ENCODE results near the gene PCTP. TPM values are rescaled to one million over a fixed set of nuclear protein-coding genes. Genes with fewer than 3 reads are reported as not detected.

PCTP gene
- polyA plus RNA-seq, 3 donors from 2014 or later, result 8.9 to 17.3 (median 11.6) TPM

- Mint-ChIP-seq H3K4me3 (no peak overlapping the region), H3K4me1 (no peaks in the 10 kb centered on the region), H3K9me3 (peaks cover 0 to 8% (median 2%) of the 10 kb centered on the region in 6 donors), H3K27ac (no peak overlapping the region), H3K36me3 (no peaks in the 10 kb centered on the region), H3K27me3 (ENCODE audit: low read depth in 3 of 3) (peaks cover 0 to 5% (median 1%) of the 10 kb centered on the region in 3 donors)
- DNase-seq, result no peak
These were observed 63.5 kb downstream of the PCTP start for GRCh38 chr17:55814377-55814776.

GRCh38 chr17:55816532-55817396 is 65.9 kb downstream of the PCTP start:
- H3K9me3 Mint-ChIP-seq, result peaks cover 0 to 15% (median 4%) of the 10 kb centered on the region in 6 donors
- H3K27me3 Mint-ChIP-seq (ENCODE audit: low read depth in 3 of 3), result peaks cover 0 to 5% (median 0%) of the 10 kb centered on the region in 3 donors
- no peak for DNase-seq
- H3K27ac Mint-ChIP-seq, result no peak overlapping the region
- H3K4me3 Mint-ChIP-seq, result no peak overlapping the region
- no peaks in the 10 kb centered on the region for H3K36me3 Mint-ChIP-seq
- no peaks in the 10 kb centered on the region for H3K4me1 Mint-ChIP-seq

GRCh38 chr17:55817397-55817709 is 66.5 kb downstream of the PCTP start:
- Mint-ChIP-seq H3K36me3 (no peaks in the 10 kb centered on the region), H3K4me3 (no peak overlapping the region), H3K27ac (no peak overlapping the region), H3K27me3 (ENCODE audit: low read depth in 3 of 3) (peaks cover 0 to 5% (median 0%) of the 10 kb centered on the region in 3 donors), H3K4me1 (no peaks in the 10 kb centered on the region), H3K9me3 (peaks cover 0 to 15% (median 4%) of the 10 kb centered on the region in 6 donors)
- DNase-seq, result no peak

GRCh38 chr17:55818026-55818425 is 67.2 kb downstream of the PCTP start:
- Mint-ChIP-seq H3K27ac (no peak overlapping the region), H3K4me1 (no peaks in the 10 kb centered on the region), H3K9me3 (peaks cover 0 to 15% (median 4%) of the 10 kb centered on the region in 6 donors), H3K27me3 (ENCODE audit: low read depth in 3 of 3) (peaks cover 0 to 5% (median 0%) of the 10 kb centered on the region in 3 donors), H3K4me3 (no peak overlapping the region), H3K36me3 (no peaks in the 10 kb centered on the region)
- no peak for DNase-seq

GRCh38 chr17:55818451-55819375 is 67.9 kb downstream of the PCTP start:
- Mint-ChIP-seq H3K36me3 (no peaks in the 10 kb centered on the region), H3K27me3 (ENCODE audit: low read depth in 3 of 3) (peaks cover 0 to 5% (median 0%) of the 10 kb centered on the region in 3 donors), H3K27ac (no peak overlapping the region), H3K4me1 (no peaks in the 10 kb centered on the region), H3K4me3 (no peak overlapping the region), H3K9me3 (peaks cover 0 to 15% (median 4%) of the 10 kb centered on the region in 6 donors)
- DNase-seq, result no peak

- DNase-seq, result no peak
- no peak overlapping the region for H3K27ac Mint-ChIP-seq
- peaks cover under 1 to 15% (median 4%) of the 10 kb centered on the region in 6 donors for H3K9me3 Mint-ChIP-seq
- H3K27me3 Mint-ChIP-seq (ENCODE audit: low read depth in 3 of 3), result peaks cover 0 to 5% (median 0%) of the 10 kb centered on the region in 3 donors
- H3K36me3 Mint-ChIP-seq, result no peaks in the 10 kb centered on the region
- no peaks in the 10 kb centered on the region for H3K4me1 Mint-ChIP-seq
- no peak overlapping the region for H3K4me3 Mint-ChIP-seq
These were observed 69.8 kb downstream of the PCTP start for GRCh38 chr17:55820675-55821074.

GRCh38 chr17:55822028-55822427 is 71.2 kb downstream of the PCTP start:
- Mint-ChIP-seq H3K4me3 (no peak overlapping the region), H3K4me1 (no peaks in the 10 kb centered on the region), H3K9me3 (peaks cover 1 to 15% (median 4%) of the 10 kb centered on the region in 6 donors), H3K36me3 (no peaks in the 10 kb centered on the region), H3K27ac (no peak overlapping the region), H3K27me3 (ENCODE audit: low read depth in 3 of 3) (peaks cover 0 to 4% (median 0%) of the 10 kb centered on the region in 3 donors)
- DNase-seq, result no peak

- H3K27me3 Mint-ChIP-seq (ENCODE audit: low read depth in 3 of 3), result peaks cover 0 to 3% (median 0%) of the 10 kb centered on the region in 3 donors
- H3K4me1 Mint-ChIP-seq, result no peaks in the 10 kb centered on the region
- no peak for DNase-seq
- no peak overlapping the region for H3K4me3 Mint-ChIP-seq
- H3K9me3 Mint-ChIP-seq, result peaks cover 0 to 7% (median 4%) of the 10 kb centered on the region in 6 donors
- peaks cover 0 to 3% (median 0%) of the 10 kb centered on the region in 3 donors for H3K36me3 Mint-ChIP-seq
- H3K27ac Mint-ChIP-seq, result no peak overlapping the region
These were observed 74.4 kb downstream of the PCTP start for GRCh38 chr17:55825213-55825612.

Other genes with a start within 250 kb of the PCTP start
- not detected for gene SMIM36, start 239.6 kb upstream of the PCTP start, polyA plus RNA-seq
- gene TMEM100, start 28.2 kb upstream of the PCTP start, polyA plus RNA-seq, result not detected